ENCODE measurements around the gene HOXB3. TPM values are rescaled to one million over a fixed set of nuclear protein-coding genes. Genes with fewer than 3 reads are reported as not detected.

The HOXB3 gene
- total RNA-seq, 1 donor: 0.94 TPM

GRCh38 chr17:48628649-48629410 lies 38.8 kb upstream of the HOXB3 start:
- Histone ChIP-seq H3K4me1 (ENCODE audit: insufficient read depth, low read length) (peaks cover 23% of the 10 kb centered on the region), H3K27me3 (ENCODE audit: insufficient read depth, low read length) (peaks cover 93% of the 10 kb centered on the region), H3K4me3 (ENCODE audit: low read length) (no peak overlapping the region), H3K9me3 (ENCODE audit: low read depth, low read length) (no peaks in the 10 kb centered on the region)

GRCh38 chr17:48627623-48628521 lies 37.8 kb upstream of the HOXB3 start:
- H3K4me3 ChIP-seq (ENCODE audit: low read length): no peak overlapping the region
- H3K27me3 ChIP-seq (ENCODE audit: insufficient read depth, low read length): peaks cover 93% of the 10 kb centered on the region
- peaks cover 23% of the 10 kb centered on the region for H3K4me1 ChIP-seq (ENCODE audit: insufficient read depth, low read length)
- H3K9me3 ChIP-seq (ENCODE audit: low read depth, low read length): no peaks in the 10 kb centered on the region

- Histone ChIP-seq H3K4me1 (ENCODE audit: insufficient read depth, low read length) (peaks cover 23% of the 10 kb centered on the region), H3K9me3 (ENCODE audit: low read depth, low read length) (no peaks in the 10 kb centered on the region), H3K4me3 (ENCODE audit: low read length) (no peak overlapping the region), H3K27me3 (ENCODE audit: insufficient read depth, low read length) (peaks cover 93% of the 10 kb centered on the region)
Observed at GRCh38 chr17:48627118-48627597, 37.1 kb upstream of the HOXB3 start.

- Histone ChIP-seq H3K4me1 (ENCODE audit: insufficient read depth, low read length) (peaks cover 23% of the 10 kb centered on the region), H3K27me3 (ENCODE audit: insufficient read depth, low read length) (peaks cover 93% of the 10 kb centered on the region), H3K9me3 (ENCODE audit: low read depth, low read length) (no peaks in the 10 kb centered on the region), H3K4me3 (ENCODE audit: low read length) (no peak within 1 kb of the TSS)
Observed at GRCh38 chr17:48626245-48627117, 36.4 kb upstream of the HOXB3 start, which contains the start of gene HOXB9. HOXB9 (minus strand) TSS chr17:48626358; CDS start chr17:48626269, 89 bp downstream.

GRCh38 chr17:48625495-48626244 lies 35.6 kb upstream of the HOXB3 start:
- H3K4me1 ChIP-seq (ENCODE audit: insufficient read depth, low read length): peaks cover 23% of the 10 kb centered on the region
- H3K27me3 ChIP-seq (ENCODE audit: insufficient read depth, low read length): peaks cover 94% of the 10 kb centered on the region
- H3K4me3 ChIP-seq (ENCODE audit: low read length): no peak overlapping the region
- H3K9me3 ChIP-seq (ENCODE audit: low read depth, low read length): no peaks in the 10 kb centered on the region

- peaks cover 94% of the 10 kb centered on the region for H3K27me3 ChIP-seq (ENCODE audit: insufficient read depth, low read length)
- no peaks in the 10 kb centered on the region for H3K9me3 ChIP-seq (ENCODE audit: low read depth, low read length)
- no peak overlapping the region for H3K4me3 ChIP-seq (ENCODE audit: low read length)
- H3K4me1 ChIP-seq (ENCODE audit: insufficient read depth, low read length): peaks cover 23% of the 10 kb centered on the region
Observed at GRCh38 chr17:48624544-48625494, 34.8 kb upstream of the HOXB3 start.

- Histone ChIP-seq H3K4me3 (ENCODE audit: low read length) (no peak overlapping the region), H3K27me3 (ENCODE audit: insufficient read depth, low read length) (peaks cover 94% of the 10 kb centered on the region), H3K4me1 (ENCODE audit: insufficient read depth, low read length) (peaks cover 23% of the 10 kb centered on the region), H3K9me3 (ENCODE audit: low read depth, low read length) (no peaks in the 10 kb centered on the region)
Observed at GRCh38 chr17:48624118-48624517, 34.1 kb upstream of the HOXB3 start.

- H3K4me3 ChIP-seq (ENCODE audit: low read length): no peak overlapping the region
- H3K27me3 ChIP-seq (ENCODE audit: insufficient read depth, low read length): peaks cover 94% of the 10 kb centered on the region
- H3K4me1 ChIP-seq (ENCODE audit: insufficient read depth, low read length): peaks cover 29% of the 10 kb centered on the region
- no peaks in the 10 kb centered on the region for H3K9me3 ChIP-seq (ENCODE audit: low read depth, low read length)
Observed at GRCh38 chr17:48623583-48623982, 33.5 kb upstream of the HOXB3 start.

GRCh38 chr17:48622857-48623256 lies 32.8 kb upstream of the HOXB3 start:
- no peaks in the 10 kb centered on the region for H3K9me3 ChIP-seq (ENCODE audit: low read depth, low read length)
- H3K4me1 ChIP-seq (ENCODE audit: insufficient read depth, low read length): peaks cover 34% of the 10 kb centered on the region
- H3K4me3 ChIP-seq (ENCODE audit: low read length): no peak overlapping the region
- peaks cover 94% of the 10 kb centered on the region for H3K27me3 ChIP-seq (ENCODE audit: insufficient read depth, low read length)

- H3K4me1 ChIP-seq (ENCODE audit: insufficient read depth, low read length): peaks cover 29% of the 10 kb centered on the region
- peaks cover 94% of the 10 kb centered on the region for H3K27me3 ChIP-seq (ENCODE audit: insufficient read depth, low read length)
- H3K9me3 ChIP-seq (ENCODE audit: low read depth, low read length): no peaks in the 10 kb centered on the region
- no peak overlapping the region for H3K4me3 ChIP-seq (ENCODE audit: low read length)
Observed at GRCh38 chr17:48621410-48622392, 31.7 kb upstream of the HOXB3 start.

GRCh38 chr17:48620461-48621139 lies 30.6 kb upstream of the HOXB3 start:
- Histone ChIP-seq H3K9me3 (ENCODE audit: low read depth, low read length) (no peaks in the 10 kb centered on the region), H3K4me1 (ENCODE audit: insufficient read depth, low read length) (peaks cover 23% of the 10 kb centered on the region), H3K27me3 (ENCODE audit: insufficient read depth, low read length) (peaks cover 99% of the 10 kb centered on the region), H3K4me3 (ENCODE audit: low read length) (no peak overlapping the region)

Data from mononuclear cell (primary cell).